IMR-90 (cell line): ENCODE measurements around the gene GRN. TPM values are rescaled to one million over a fixed set of nuclear protein-coding genes. Genes with fewer than 3 reads are reported as not detected.

Source experiments
- ATAC-seq: fragments of 200-7000 bp; cut with Tn5 transposase; 2 replicates; pipeline ENCODE4 v1.9.1; 2020; ENCODE audit warnings: low read depth, mild to moderate bottlenecking, moderate library complexity
- BruUV-seq: library from RNA; stranded (reverse); fragments of 400-500 nt; replicated peaks from 2 replicates; lab custom pipeline; 2021; lab: Mats Ljungman, UMichigan
- CTCF ChIA-PET: fragments of 300-600 bp; formaldehyde crosslinking; extraction: SDS; loops from one replicate; lab custom pipeline; 2021; ENCODE audit warnings: antibody characterized with exemption; lab: Yijun Ruan, JAX
- POLR2A ChIA-PET: fragments of 300-600 bp; sonication (Branson Sonifier 250); formaldehyde crosslinking; loops from one replicate; lab custom pipeline; 2022; ENCODE audit warnings: antibody characterized with exemption; ENCODE audit not compliant: unreplicated experiment; lab: Charles Lee
- DNase-seq: peaks from one replicate; pipeline ENCODE4 v3.0.0; 2013
- H2AFZ ChIP-seq: replicated peaks from 2 replicates; pipeline ENCODE3; 2013; ENCODE audit warnings: low read length, mild to moderate bottlenecking; ENCODE audit not compliant: poor library complexity
- H2AK5ac ChIP-seq: 2 replicates; pipeline ENCODE4 v1.6.1; 2013; ENCODE audit warnings: low read depth, low read length, inconsistent platforms
- H2AK9ac ChIP-seq: replicated peaks from 2 replicates; pipeline ENCODE3; 2013; ENCODE audit warnings: mild to moderate bottlenecking, low read depth, low read length, moderate library complexity; ENCODE audit not compliant: poor library complexity
- H2BK120ac ChIP-seq: 2 replicates; pipeline ENCODE4 v1.6.1; 2013; ENCODE audit warnings: low read depth, low read length, inconsistent platforms
- H2BK15ac ChIP-seq: 3 replicates; pipeline ENCODE4 v1.6.1; 2013; ENCODE audit warnings: low read depth, low read length, inconsistent platforms
- H2BK20ac ChIP-seq: 2 replicates; pipeline ENCODE4 v1.6.1; 2013; ENCODE audit warnings: low read depth, mild to moderate bottlenecking, inconsistent platforms, low read length, moderate library complexity
- H2BK5ac ChIP-seq: 2 replicates; pipeline ENCODE4 v1.6.1; 2013; ENCODE audit warnings: mild to moderate bottlenecking, low read depth, low read length, inconsistent platforms; ENCODE audit not compliant: poor library complexity, severe bottlenecking
- H3K14ac ChIP-seq: replicated peaks from 2 replicates; pipeline ENCODE4 v1.6.1; 2013; ENCODE audit warnings: low read depth, low read length, inconsistent platforms
- H3K18ac ChIP-seq: 2 replicates; pipeline ENCODE4 v1.6.1; 2013; ENCODE audit warnings: low read depth, low read length, control low read depth
- H3K23ac ChIP-seq: 2 replicates; pipeline ENCODE4 v1.6.1; 2013; ENCODE audit warnings: low read depth, low read length, inconsistent platforms
- H3K27ac ChIP-seq: 2 replicates; pipeline ENCODE4 v1.5.1; 2013; ENCODE audit warnings: mild to moderate bottlenecking, control low read depth, low read length; ENCODE audit not compliant: insufficient read depth
- H3K27me3 ChIP-seq: 2 replicates; pipeline ENCODE4 v1.6.1; 2013; ENCODE audit warnings: low read length; ENCODE audit not compliant: control insufficient read depth, insufficient read depth
- H3K36me3 ChIP-seq: 2 replicates; pipeline ENCODE4 v1.6.1; 2013; ENCODE audit warnings: low read length, mixed read lengths; ENCODE audit not compliant: control insufficient read depth, insufficient read depth
- H3K4ac ChIP-seq: 2 replicates; pipeline ENCODE4 v1.6.1; 2013; ENCODE audit warnings: low read depth, low read length, inconsistent platforms
- H3K4me1 ChIP-seq: 2 replicates; pipeline ENCODE4 v1.6.1; 2013; ENCODE audit warnings: low read length, mixed read lengths; ENCODE audit not compliant: control insufficient read depth, insufficient read depth
- H3K4me2 ChIP-seq: 2 replicates; pipeline ENCODE4 v1.6.1; 2013; ENCODE audit warnings: low read depth, mild to moderate bottlenecking, control low read depth, low read length, moderate library complexity
- H3K4me3 ChIP-seq: 2 replicates; pipeline ENCODE4 v1.5.1; 2013; ENCODE audit warnings: low read depth, mild to moderate bottlenecking, control low read depth, low read length, moderate library complexity; ENCODE audit not compliant: insufficient read depth
- H3K56ac ChIP-seq: 2 replicates; pipeline ENCODE4 v1.6.1; 2013; ENCODE audit warnings: low read length, inconsistent platforms; ENCODE audit not compliant: insufficient read depth; ENCODE audit errors: extremely low read depth
- H3K79me1 ChIP-seq, 2 experiments: 2 replicates each; pipeline ENCODE4 v1.6.1; 2013; ENCODE audit warnings: low read length in 2 of 2, inconsistent platforms in 1 of 2, low read depth in 1 of 2
- H3K9ac ChIP-seq: 2 replicates; pipeline ENCODE4 v1.6.1; 2013; ENCODE audit warnings: low read depth, low read length, control low read depth
- H3K9me1 ChIP-seq: 2 replicates; pipeline ENCODE4 v1.6.1; 2013; ENCODE audit warnings: low read length, inconsistent platforms; ENCODE audit not compliant: insufficient read depth
- H3K9me3 ChIP-seq: 2 replicates; pipeline ENCODE4 v1.6.1; 2013; ENCODE audit warnings: low read length; ENCODE audit not compliant: control insufficient read depth, insufficient read depth
- H4K20me1 ChIP-seq: 2 replicates; pipeline ENCODE4 v1.6.1; 2013; ENCODE audit warnings: low read length, inconsistent platforms; ENCODE audit not compliant: insufficient read depth
- H4K5ac ChIP-seq: 2 replicates; pipeline ENCODE4 v1.6.1; 2013; ENCODE audit warnings: mild to moderate bottlenecking, low read depth, low read length, control low read depth
- H4K8ac ChIP-seq, 2 experiments: 2 replicates each; pipeline ENCODE4 v1.6.1; 2013; ENCODE audit warnings: low read depth in 2 of 2, low read length in 2 of 2, control low read depth in 1 of 2, inconsistent platforms in 1 of 2
- H4K91ac ChIP-seq: 2 replicates; pipeline ENCODE4 v1.6.1; 2013; ENCODE audit warnings: low read depth, low read length, inconsistent platforms; ENCODE audit not compliant: insufficient read depth
- BHLHE40 ChIP-seq: fragments of 150-350 bp; IDR thresholded peaks from 2 replicates; pipeline ENCODE4 v1.6.1; 2016; ENCODE audit warnings: mild to moderate bottlenecking, low read depth, low read length
- CEBPB ChIP-seq: IDR thresholded peaks from 2 replicates; pipeline ENCODE4 v1.6.1; 2012; ENCODE audit warnings: low read depth, low read length, improper control_type of control experiment
- CHD1 ChIP-seq: IDR thresholded peaks from 2 replicates; pipeline ENCODE4 v1.6.1; 2012; ENCODE audit warnings: low read depth, low read length, improper control_type of control experiment
- CTCF ChIP-seq: conservative IDR thresholded peaks from 2 replicates; pipeline ENCODE4 v1.5.1; 2012; ENCODE audit warnings: mild to moderate bottlenecking, low read depth, low read length, improper control_type of control experiment
- ELK1 ChIP-seq: fragments of 150-350 bp; IDR thresholded peaks from 2 replicates; pipeline ENCODE4 v1.6.1; 2016; ENCODE audit warnings: low read depth, mild to moderate bottlenecking, low read length, moderate library complexity, borderline replicate concordance
- FOS ChIP-seq: fragments of 150-350 bp; IDR thresholded peaks from 2 replicates; pipeline ENCODE4 v1.6.1; 2016; ENCODE audit warnings: low read depth, low read length
- MAFK ChIP-seq: IDR thresholded peaks from 2 replicates; pipeline ENCODE4 v1.6.1; 2012; ENCODE audit warnings: low read depth, low read length, improper control_type of control experiment
- MAZ ChIP-seq: IDR thresholded peaks from 2 replicates; pipeline ENCODE4 v1.6.1; 2012; ENCODE audit warnings: low read depth, mild to moderate bottlenecking, low read length, improper control_type of control experiment, moderate library complexity, borderline replicate concordance
- MXI1 ChIP-seq: IDR thresholded peaks from 2 replicates; pipeline ENCODE4 v1.6.1; 2012; ENCODE audit warnings: low read depth, mild to moderate bottlenecking, low read length, moderate library complexity, borderline replicate concordance
- NFE2L2 ChIP-seq: fragments of 150-350 bp; IDR thresholded peaks from 2 replicates; pipeline ENCODE4 v1.6.1; 2016; ENCODE audit warnings: low read depth, mild to moderate bottlenecking, low read length
- POLR2A ChIP-seq: IDR thresholded peaks from 2 replicates; pipeline ENCODE4 v1.6.1; 2012; ENCODE audit warnings: mild to moderate bottlenecking, low read depth, low read length
- RAD21 ChIP-seq: IDR thresholded peaks from 2 replicates; pipeline ENCODE4 v1.6.1; 2012; ENCODE audit warnings: low read length, improper control_type of control experiment
- RCOR1 ChIP-seq: IDR thresholded peaks from 2 replicates; pipeline ENCODE4 v1.6.1; 2012; ENCODE audit warnings: mild to moderate bottlenecking, low read length, improper control_type of control experiment; ENCODE audit not compliant: insufficient replicate concordance
- RFX5 ChIP-seq: IDR thresholded peaks from 2 replicates; pipeline ENCODE4 v1.8.0; 2012; ENCODE audit warnings: low read depth, mild to moderate bottlenecking, low read length, moderate library complexity
- SMC3 ChIP-seq: fragments of 150-350 bp; IDR thresholded peaks from 2 replicates; pipeline ENCODE4 v1.6.1; 2016; ENCODE audit warnings: low read depth, mild to moderate bottlenecking, antibody characterized with exemption, low read length, moderate library complexity
- WGBS, 2 experiments: methylation state at CpG; one replicate each; pipeline versions ENCODE4 v1.1.5 to v1.1.7; 2013; ENCODE audit warnings: missing lambda C conversion rate in 2 of 2; ENCODE audit not compliant: insufficient read length in 1 of 2; ENCODE audit errors: extremely low coverage in 2 of 2; 5-methylcytosine and 5-hydroxymethylcytosine counted together
- dilution Hi-C: fragments of 300-500 bp; cut with HindIII; formaldehyde crosslinking; loops from one replicate; pipeline ENCODE4 v1.14.3; 2018; ENCODE audit warnings: low sequenced_read_pairs; ENCODE audit not compliant: unreplicated experiment
- in situ Hi-C: fragments of 300-500 bp; cut with MboI; formaldehyde crosslinking; loops from 3 replicates; pipeline ENCODE4 v1.14.3; 2019; ENCODE audit warnings: low sequenced_read_pairs, inconsistent platforms, mixed read lengths
- intact Hi-C: fragments of 100-400 bp; cut with micrococcal nuclease; formaldehyde crosslinking; loops from 2 replicates; pipeline ENCODE4 v1.10.0; 2022
- polyA plus RNA-seq, 3 experiments: library from polyadenylated mRNA; depleted of rRNA; stranded (reverse); fragments of >200 nt; gene quantifications; 2 replicates each; pipeline ENCODE4 v1.2.3, GENCODE V29; 2012; ENCODE audit warnings: low replicate concordance in 1 of 3
- total RNA-seq: library from RNA; depleted of rRNA; stranded (reverse); fragments of >200 nt; gene quantifications from 2 replicates; pipeline ENCODE4 v1.2.3, GENCODE V29; 2012
- TF ChIP-seq, protein P1 (sequence below): fragments of 150-350 bp; IDR thresholded peaks from 2 replicates; pipeline ENCODE4 v1.6.1; 2017; ENCODE audit warnings: mild to moderate bottlenecking, antibody characterized with exemption, low read length, low read depth

GRN gene
- total and polyA plus RNA-seq, 2 of the 4 experiments (the other 2 are of a cell fraction): 38.9 to 494 TPM

DNA sequence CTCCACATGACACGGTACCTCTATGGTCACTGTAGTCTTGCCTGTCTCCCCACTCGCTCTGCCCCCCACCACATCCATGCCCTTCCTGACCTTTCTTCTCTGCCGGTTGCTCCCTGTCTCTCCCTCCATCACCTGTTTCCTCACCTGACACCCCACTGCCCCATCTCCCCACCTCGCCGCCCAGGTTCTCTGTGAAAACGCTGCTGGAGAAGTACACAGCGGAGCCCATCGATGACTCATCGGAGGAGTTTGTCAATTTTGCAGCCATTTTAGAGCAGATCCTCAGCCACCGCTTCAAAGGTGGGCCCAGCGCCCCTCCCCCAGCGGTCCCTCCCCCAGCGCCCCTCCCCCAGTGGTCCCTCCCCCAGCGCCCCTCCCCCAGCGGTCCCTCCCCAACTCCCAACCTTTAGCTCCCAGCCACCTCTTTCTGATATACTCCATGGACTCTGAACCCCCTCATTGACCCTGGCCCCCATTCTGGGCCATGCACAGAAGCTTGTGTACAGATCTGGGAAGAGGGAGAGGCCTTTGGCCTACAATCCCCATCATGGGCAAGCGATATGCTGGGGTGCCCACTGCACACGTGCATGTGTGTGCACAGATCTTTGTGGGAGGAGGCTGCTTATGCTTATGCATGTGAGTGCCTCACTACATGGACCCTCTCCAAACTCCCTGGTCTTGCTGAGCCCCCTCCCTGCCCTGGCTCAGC lies 32.6 kb upstream of the GRN start:
- Histone ChIP-seq H3K36me3 (no peaks in the 10 kb centered on the region), H2AK9ac (no peak overlapping the region), H2AFZ (no peak overlapping the region), H3K27me3 (peaks cover 72% of the 10 kb centered on the region), H4K91ac (no peak overlapping the region), H3K4ac (no peak overlapping the region), H2BK15ac (no peak overlapping the region), H3K23ac (no peak overlapping the region), H3K79me1 (no peaks in the 10 kb centered on the region), H4K5ac (no peak overlapping the region), H2BK20ac (no peak overlapping the region), H4K8ac (no peak overlapping the region), H3K4me2 (no peak overlapping the region), H3K9ac (no peak overlapping the region), H3K9me1 (no peaks in the 10 kb centered on the region; the same call in 1 of the 2 replicates), H3K4me1 (peaks cover 8% of the 10 kb centered on the region; the same call in 1 of the 2 replicates), H3K18ac (no peak overlapping the region), H3K14ac (no peak overlapping the region), H4K20me1 (peaks cover 4% of the 10 kb centered on the region; the same call in 1 of the 2 replicates), H3K4me3 (no peak overlapping the region), H3K56ac (no peak overlapping the region), H2BK5ac (no peak overlapping the region), H2AK5ac (no peak overlapping the region), H3K9me3 (peaks cover 5% of the 10 kb centered on the region), H3K27ac (no peak overlapping the region), H2BK120ac (no peak overlapping the region)
- dilution Hi-C loops: no loop called here
- CTCF ChIA-PET: no interaction called here
- DNase-seq (no peak), ATAC-seq (no peak)
- TF ChIP-seq FOS: no peak
- TF ChIP-seq ELK1: no peak
- TF ChIP-seq MAFK: no peak
- no peak for TF ChIP-seq MAZ
- TF ChIP-seq RCOR1: no peak
- TF ChIP-seq, protein P1, sequence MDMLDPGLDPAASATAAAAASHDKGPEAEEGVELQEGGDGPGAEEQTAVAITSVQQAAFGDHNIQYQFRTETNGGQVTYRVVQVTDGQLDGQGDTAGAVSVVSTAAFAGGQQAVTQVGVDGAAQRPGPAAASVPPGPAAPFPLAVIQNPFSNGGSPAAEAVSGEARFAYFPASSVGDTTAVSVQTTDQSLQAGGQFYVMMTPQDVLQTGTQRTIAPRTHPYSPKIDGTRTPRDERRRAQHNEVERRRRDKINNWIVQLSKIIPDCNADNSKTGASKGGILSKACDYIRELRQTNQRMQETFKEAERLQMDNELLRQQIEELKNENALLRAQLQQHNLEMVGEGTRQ: no peak
- TF ChIP-seq SMC3: no peak
- no peak for TF ChIP-seq NFE2L2
- TF ChIP-seq BHLHE40: no peak
- no peak for TF ChIP-seq MXI1
- no peak for TF ChIP-seq RFX5
- TF ChIP-seq RAD21: no peak
- TF ChIP-seq CTCF: no peak
- TF ChIP-seq CHD1: no peak
- TF ChIP-seq CEBPB: no peak
- TF ChIP-seq POLR2A: no peak
- in situ Hi-C loops: no loop called here
- 53% methylated on average over 3 of the region's 17 CpGs; no CpG with 5 or more reads in 1 of the 2 experiments for WGBS, 2 experiments
- no TSS peak for BruUV-seq
- POLR2A ChIA-PET: no interaction called here
- intact Hi-C loops: no loop called here
